Mesendoderm (in vitro differentiated cells): Measurements from ENCODE around the gene RNF220.
A peak's percentile ranks its signal among the peaks of the same experiment; 100 is the strongest.

Source experiments
- DNase-seq: peaks from one replicate; pipeline ENCODE4 v3.0.0; 2013
- H2AK5ac ChIP-seq: 2 replicates; pipeline ENCODE4 v1.6.1; 2013; ENCODE audit warnings: low read length, inconsistent platforms
- H2BK120ac ChIP-seq: 2 replicates; pipeline ENCODE4 v1.6.1; 2013; ENCODE audit warnings: low read depth, mild to moderate bottlenecking, low read length, moderate library complexity, mixed read lengths
- H2BK15ac ChIP-seq: replicated peaks from 2 replicates; pipeline ENCODE4 v1.6.1; 2013; ENCODE audit warnings: low read depth, mild to moderate bottlenecking, moderate library complexity
- H2BK5ac ChIP-seq: 2 replicates; pipeline ENCODE4 v1.6.1; 2013; ENCODE audit warnings: low read length, inconsistent platforms
- H3K18ac ChIP-seq: 2 replicates; pipeline ENCODE4 v1.6.1; 2013; ENCODE audit warnings: mild to moderate bottlenecking, low read length, mixed read lengths
- H3K23ac ChIP-seq: one replicate; pipeline ENCODE4 v1.6.1; 2013; ENCODE audit warnings: low read length
- H3K27ac ChIP-seq: 2 replicates; pipeline ENCODE4 v1.5.1; 2013; ENCODE audit warnings: low read depth, mild to moderate bottlenecking, inconsistent platforms, low read length, moderate library complexity
- H3K27me3 ChIP-seq: 2 replicates; pipeline ENCODE4 v1.6.1; 2013; ENCODE audit warnings: low read length, control low read depth, mild to moderate bottlenecking, inconsistent platforms; ENCODE audit not compliant: insufficient read depth, poor library complexity
- H3K36me3 ChIP-seq: 2 replicates; pipeline ENCODE4 v1.6.1; 2013; ENCODE audit warnings: low read length, inconsistent platforms; ENCODE audit not compliant: control insufficient read depth, insufficient read depth
- H3K4ac ChIP-seq: one replicate; pipeline ENCODE4 v1.6.1; 2013; ENCODE audit warnings: low read depth, mild to moderate bottlenecking, low read length, moderate library complexity
- H3K4me1 ChIP-seq: 2 replicates; pipeline ENCODE4 v1.6.1; 2013; ENCODE audit warnings: low read depth, low read length, inconsistent platforms; ENCODE audit not compliant: control insufficient read depth
- H3K4me2 ChIP-seq: 2 replicates; pipeline ENCODE4 v1.6.1; 2013; ENCODE audit warnings: low read length
- H3K4me3 ChIP-seq: 2 replicates; pipeline ENCODE4 v1.5.1; 2013; ENCODE audit warnings: mild to moderate bottlenecking, low read length
- H3K56ac ChIP-seq: one replicate; pipeline ENCODE4 v1.6.1; 2013; ENCODE audit warnings: low read length
- H3K79me1 ChIP-seq: 2 replicates; pipeline ENCODE4 v1.6.1; 2013; ENCODE audit warnings: low read length, inconsistent platforms
- H3K79me2 ChIP-seq: 2 replicates; pipeline ENCODE4 v1.6.1; 2013; ENCODE audit warnings: mild to moderate bottlenecking, low read length; ENCODE audit not compliant: control insufficient read depth, insufficient read depth
- H3K9ac ChIP-seq: 2 replicates; pipeline ENCODE4 v1.6.1; 2013; ENCODE audit warnings: low read length, inconsistent platforms
- H4K5ac ChIP-seq: one replicate; pipeline ENCODE4 v1.6.1; 2013; ENCODE audit warnings: low read length
- H4K8ac ChIP-seq: one replicate; pipeline ENCODE4 v1.6.1; 2013; ENCODE audit warnings: low read depth, mild to moderate bottlenecking, control low read depth, low read length, moderate library complexity
- WGBS: extraction: QIAGEN DNeasy Blood & Tissue Kit; methylation state at CpG from one replicate; pipeline ENCODE4 v1.1.7; 2013; ENCODE audit warnings: low lambda C conversion rate, missing lambda C conversion rate; ENCODE audit not compliant: insufficient coverage; ENCODE audit errors: extremely low coverage; 5-methylcytosine and 5-hydroxymethylcytosine counted together

RNF220 gene

DNA sequence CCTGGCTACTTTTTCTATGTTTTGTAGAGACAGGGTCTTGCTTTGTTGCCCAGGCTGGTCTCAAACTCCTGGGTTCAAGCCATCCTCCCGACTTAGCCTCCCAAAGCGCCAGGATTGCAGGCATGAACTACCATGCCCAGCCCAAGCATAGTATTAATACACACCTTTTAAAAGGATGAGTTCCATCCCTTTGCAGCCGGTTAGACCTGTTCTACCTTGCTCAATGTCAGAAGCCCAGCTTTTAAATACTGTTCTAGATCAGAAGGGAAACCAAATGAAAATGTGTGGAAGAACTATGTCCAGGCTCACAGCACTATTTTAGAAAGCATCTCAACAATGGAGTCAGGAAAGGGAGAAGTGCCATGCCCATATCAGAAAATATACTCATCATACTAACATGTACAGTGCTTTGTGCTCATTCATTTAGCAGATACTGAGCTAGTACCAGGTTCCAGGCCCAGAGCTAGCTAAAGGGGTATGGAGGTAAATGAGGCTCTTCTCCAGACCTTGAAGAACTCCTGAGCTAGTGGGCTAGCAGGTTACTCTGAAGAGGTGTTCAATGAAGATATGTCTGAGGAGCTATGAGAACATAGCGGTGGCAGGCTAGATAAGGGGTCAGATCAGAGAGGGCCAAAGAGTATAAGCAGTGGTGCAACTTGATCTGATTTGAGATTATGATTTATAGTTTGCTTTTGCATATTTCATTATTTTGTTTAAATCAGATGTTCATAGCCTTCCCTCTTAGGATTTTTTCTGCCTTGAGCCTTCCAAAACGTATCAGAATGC is 78.2 kb downstream of the RNF220 start:
- Histone ChIP-seq H2BK120ac (no peak overlapping the region), H3K27me3 (no peaks in the 10 kb centered on the region), H2BK15ac (no peak overlapping the region), H3K56ac (no peak overlapping the region), H3K18ac (no peak overlapping the region), H4K5ac (no peak overlapping the region), H3K27ac (no peak overlapping the region), H3K9ac (no peak overlapping the region), H2BK5ac (no peak overlapping the region), H3K4me1 (peaks cover 4% of the 10 kb centered on the region), H3K23ac (no peak overlapping the region), H3K4me2 (no peak overlapping the region), H4K8ac (no peak overlapping the region), H2AK5ac (no peak overlapping the region), H3K36me3 (no peaks in the 10 kb centered on the region), H3K79me1 (no peaks in the 10 kb centered on the region), H3K4me3 (no peak overlapping the region), H3K79me2 (no peaks in the 10 kb centered on the region), H3K4ac (no peak overlapping the region)
- no CpG with 5 or more reads among the region's 5 CpGs for WGBS
- DNase-seq: no peak

DNA sequence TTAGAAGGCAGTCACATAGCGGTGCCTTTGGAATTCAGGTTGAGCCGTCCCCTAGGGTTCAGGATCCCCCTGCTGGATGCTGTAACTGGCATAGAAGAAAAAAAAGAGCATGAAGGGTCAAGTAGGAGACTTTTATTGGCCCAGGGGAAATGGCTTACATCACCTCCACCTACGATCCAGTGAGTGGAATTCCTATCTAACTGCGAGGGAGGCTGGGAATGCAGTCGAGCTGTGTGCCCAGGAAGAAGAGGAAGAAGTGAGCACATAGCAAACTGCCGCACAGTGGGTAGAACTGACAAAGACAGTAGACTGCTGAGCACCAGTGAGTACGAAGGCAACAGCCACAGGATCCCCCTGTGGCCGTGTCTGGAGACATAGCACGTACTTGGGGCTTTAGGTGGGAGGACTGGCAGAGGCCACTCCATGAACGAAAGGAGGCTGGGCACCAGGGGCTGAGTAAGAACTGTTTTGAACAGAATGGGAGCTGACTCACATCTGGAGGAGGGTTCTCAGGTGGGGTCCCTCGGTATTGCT is 79.2 kb downstream of the RNF220 start:
- H2AK5ac ChIP-seq: no peak overlapping the region
- no peak overlapping the region for H3K9ac ChIP-seq
- H3K56ac ChIP-seq: peak overlapping the region; percentile 25
- no CpG with 5 or more reads among the region's 11 CpGs for WGBS
- H3K27me3 ChIP-seq: no peaks in the 10 kb centered on the region
- DNase-seq: peak; percentile 97
- H3K36me3 ChIP-seq: no peaks in the 10 kb centered on the region
- no peak overlapping the region for H3K4me2 ChIP-seq
- peaks cover 4% of the 10 kb centered on the region for H3K4me1 ChIP-seq
- H3K79me2 ChIP-seq: no peaks in the 10 kb centered on the region
- no peak overlapping the region for H4K8ac ChIP-seq
- no peak overlapping the region for H3K4me3 ChIP-seq
- H4K5ac ChIP-seq: no peak overlapping the region
- H3K79me1 ChIP-seq: no peaks in the 10 kb centered on the region
- H3K18ac ChIP-seq: no peak overlapping the region
- H3K27ac ChIP-seq: no peak overlapping the region
- H2BK15ac ChIP-seq: no peak overlapping the region
- no peak overlapping the region for H2BK5ac ChIP-seq
- H3K4ac ChIP-seq: no peak overlapping the region
- H2BK120ac ChIP-seq: no peak overlapping the region
- no peak overlapping the region for H3K23ac ChIP-seq

DNA sequence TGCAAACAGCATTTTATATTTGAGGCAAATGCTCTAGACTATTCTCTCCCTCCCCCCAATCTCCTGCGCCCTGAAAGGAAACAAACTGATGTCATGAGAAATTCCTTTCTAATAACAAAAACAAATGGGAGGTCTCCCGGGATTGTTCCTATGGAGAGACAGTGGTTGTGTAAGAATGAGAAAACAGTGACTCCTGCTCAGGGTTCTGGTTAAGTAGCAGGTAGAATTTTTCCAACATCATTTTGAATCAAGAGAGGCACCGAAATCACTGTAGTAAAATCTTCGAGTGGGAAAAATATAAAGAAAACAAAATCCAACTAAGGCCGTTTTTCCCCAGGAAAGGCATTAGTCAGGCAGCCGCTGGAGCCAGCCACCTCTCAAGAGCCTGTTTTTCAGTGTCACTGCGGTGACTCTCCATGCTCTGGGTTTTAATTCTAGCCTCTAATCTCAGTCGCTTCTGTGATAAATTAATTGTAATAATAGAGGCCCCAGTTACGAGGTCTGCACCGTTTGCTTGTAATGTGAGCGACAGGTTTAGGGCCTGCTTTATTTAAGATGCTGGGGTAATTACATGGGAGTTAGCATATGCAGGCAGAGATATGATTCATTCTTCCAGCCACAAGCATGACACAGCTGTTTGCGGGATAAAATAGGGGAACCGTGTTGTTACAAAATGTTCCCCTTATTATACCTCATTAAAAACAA is 80.3 kb downstream of the RNF220 start:
- WGBS: no CpG with 5 or more reads among the region's 13 CpGs
- Histone ChIP-seq H2BK120ac (no peak overlapping the region), H2BK15ac (no peak overlapping the region), H3K4me1 (peaks cover 4% of the 10 kb centered on the region), H3K4me3 (no peak overlapping the region), H3K4ac (no peak overlapping the region), H4K8ac (no peak overlapping the region), H3K23ac (no peak overlapping the region), H3K4me2 (no peak overlapping the region), H3K27ac (peak overlapping the region; percentile 70), H3K9ac (no peak overlapping the region), H4K5ac (no peak overlapping the region), H3K79me2 (no peaks in the 10 kb centered on the region), H3K36me3 (no peaks in the 10 kb centered on the region), H3K79me1 (no peaks in the 10 kb centered on the region), H3K27me3 (no peaks in the 10 kb centered on the region), H2AK5ac (no peak overlapping the region), H3K56ac (peak overlapping the region; percentile 28), H3K18ac (peak overlapping the region; percentile 89), H2BK5ac (no peak overlapping the region)
- DNase-seq: peak; percentile 85

DNA sequence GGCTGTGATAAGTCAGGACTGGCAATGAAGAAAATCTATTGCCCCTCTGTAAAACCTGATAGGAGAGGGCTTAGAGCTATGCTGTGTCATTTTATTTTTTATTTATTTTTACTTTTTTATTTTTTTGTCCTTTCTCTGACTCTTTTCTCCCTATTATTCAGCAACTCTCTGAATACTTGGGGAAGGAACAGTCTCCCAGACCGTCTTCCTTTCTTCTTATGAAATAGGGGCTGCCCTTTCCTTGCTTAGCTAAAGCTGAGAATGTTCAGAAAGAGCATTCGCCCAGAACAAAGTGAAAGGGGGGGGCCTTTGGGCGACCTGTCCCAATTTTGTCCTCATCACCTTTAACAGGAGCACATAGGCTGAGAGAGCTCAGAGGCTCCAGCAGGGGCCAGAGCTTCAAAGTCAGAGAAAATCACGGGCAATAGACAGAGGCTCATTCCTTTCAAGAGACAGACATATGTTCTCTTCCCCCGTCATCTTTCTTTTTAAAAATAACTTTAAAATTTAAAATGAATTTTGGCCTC is 80.9 kb downstream of the RNF220 start:
- Histone ChIP-seq H3K4ac (no peak overlapping the region), H2BK5ac (no peak overlapping the region), H3K4me2 (no peak overlapping the region), H3K23ac (no peak overlapping the region), H3K79me2 (no peaks in the 10 kb centered on the region), H3K79me1 (no peaks in the 10 kb centered on the region), H3K18ac (peak overlapping the region; percentile 86), H3K4me1 (peaks cover 4% of the 10 kb centered on the region), H3K27ac (no peak overlapping the region), H4K8ac (no peak overlapping the region), H2BK15ac (peak overlapping the region; percentile 80), H2AK5ac (no peak overlapping the region), H2BK120ac (no peak overlapping the region), H3K56ac (no peak overlapping the region), H3K36me3 (no peaks in the 10 kb centered on the region), H4K5ac (no peak overlapping the region), H3K4me3 (no peak overlapping the region), H3K9ac (no peak overlapping the region), H3K27me3 (no peaks in the 10 kb centered on the region)
- 100% methylated on average over 1 of the region's 5 CpGs for WGBS
- peak; percentile 48 for DNase-seq

DNA sequence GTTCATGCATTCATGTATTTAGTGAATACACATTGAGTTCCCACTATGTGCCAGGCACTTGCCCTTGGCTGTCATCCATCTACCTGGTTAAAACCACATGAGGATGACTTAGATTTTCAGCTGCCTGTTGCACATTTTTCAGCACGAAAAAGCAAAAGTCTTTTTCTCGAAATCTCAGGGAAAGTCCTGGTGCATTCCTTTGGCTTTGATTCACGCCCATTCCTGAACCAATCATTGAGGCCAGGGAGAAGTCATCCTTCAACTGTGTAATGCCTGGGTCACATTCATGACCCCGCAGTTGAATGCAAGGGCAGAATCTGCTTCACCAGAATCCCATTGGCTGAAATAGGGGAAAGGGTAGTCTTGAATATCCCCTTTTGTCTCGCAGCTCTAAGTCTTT is 84.4 kb downstream of the RNF220 start:
- no peaks in the 10 kb centered on the region for H3K79me2 ChIP-seq
- no peak overlapping the region for H3K4ac ChIP-seq
- no peak overlapping the region for H4K5ac ChIP-seq
- H3K27me3 ChIP-seq: no peaks in the 10 kb centered on the region
- no peak overlapping the region for H4K8ac ChIP-seq
- H3K36me3 ChIP-seq: no peaks in the 10 kb centered on the region
- no peaks in the 10 kb centered on the region for H3K79me1 ChIP-seq
- WGBS: no CpG with 5 or more reads among the region's 5 CpGs
- H2BK15ac ChIP-seq: no peak overlapping the region
- no peak overlapping the region for H3K9ac ChIP-seq
- no peak for DNase-seq
- no peak overlapping the region for H2BK120ac ChIP-seq
- H2BK5ac ChIP-seq: no peak overlapping the region
- no peak overlapping the region for H3K23ac ChIP-seq
- H3K27ac ChIP-seq: no peak overlapping the region
- H2AK5ac ChIP-seq: no peak overlapping the region
- no peak overlapping the region for H3K18ac ChIP-seq
- peaks cover under 1% of the 10 kb centered on the region for H3K4me1 ChIP-seq
- H3K4me2 ChIP-seq: no peak overlapping the region
- no peak overlapping the region for H3K56ac ChIP-seq
- no peak overlapping the region for H3K4me3 ChIP-seq
